ENCODE data around the gene TSPAN13. TPM values are rescaled to one million over a fixed set of nuclear protein-coding genes. Genes with fewer than 3 reads are reported as not detected.

Gene TSPAN13
- total and polyA plus RNA-seq, 2 donors: 10.5 to 51.9 TPM

DNA sequence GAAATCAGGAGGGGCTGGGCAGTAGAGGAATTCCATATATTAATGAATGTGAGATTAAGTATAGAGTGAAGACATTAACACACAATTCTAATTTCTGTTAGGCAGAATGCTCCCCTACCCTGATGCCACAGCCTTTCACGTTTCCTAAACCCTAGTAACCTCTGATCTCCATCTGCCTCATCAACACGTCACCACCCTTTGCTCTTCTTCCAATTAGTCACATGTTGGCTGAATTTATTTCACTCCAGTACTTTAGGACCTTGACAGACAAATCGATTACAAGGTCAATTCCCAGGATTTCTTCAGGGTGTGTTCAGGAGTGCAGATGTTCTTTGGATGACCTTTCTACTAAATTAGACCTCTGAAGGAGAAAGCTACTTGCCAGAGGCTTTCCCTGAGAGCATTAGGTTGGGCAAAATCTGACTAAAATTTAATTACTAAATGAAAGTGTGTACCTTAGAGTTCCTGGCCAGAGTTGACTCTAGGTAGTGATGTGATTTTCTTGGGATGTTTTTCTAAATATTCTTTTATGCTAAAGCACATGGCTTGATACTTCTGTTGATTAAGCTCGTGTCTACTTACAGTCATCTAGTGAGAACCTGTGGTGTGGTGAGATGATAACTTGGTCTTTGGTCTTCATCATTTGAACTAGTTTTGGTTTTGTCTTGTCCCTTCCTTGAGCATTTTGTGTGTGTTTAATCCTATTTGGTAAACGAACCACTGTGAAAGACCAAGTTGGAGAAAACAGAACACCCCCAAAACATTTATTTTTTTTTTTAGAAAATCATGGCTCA lies 38.5 kb downstream of the TSPAN13 start:
- 96% methylated on average over 5 of the region's 5 CpGs for WGBS
- Histone ChIP-seq H3K36me3 (ENCODE audit: control insufficient read depth in 2 of 2, insufficient read depth in 2 of 2, low read length in 1 of 2) (no peaks in the 10 kb centered on the region), H3K4me1 (ENCODE audit: control insufficient read depth in 2 of 2, insufficient read depth in 2 of 2, low read length in 2 of 2) (no peaks in the 10 kb centered on the region), H3K9me3 (ENCODE audit: control insufficient read depth in 2 of 2, insufficient read depth in 1 of 2, low read length in 1 of 2) (no peaks in the 10 kb centered on the region), H3K4me3 (ENCODE audit: low read length in 2 of 2) (no peak overlapping the region), H3K27ac (ENCODE audit: low read depth in 1 of 2, low read length in 1 of 2) (no peak overlapping the region), H3K27me3 (ENCODE audit: control insufficient read depth in 2 of 2, insufficient read depth in 1 of 2, low read length in 1 of 2) (no peaks in the 10 kb centered on the region)
- no peak for DNase-seq (ENCODE audit: low read depth in 6 of 9, low spot score in 9 of 9)

DNA sequence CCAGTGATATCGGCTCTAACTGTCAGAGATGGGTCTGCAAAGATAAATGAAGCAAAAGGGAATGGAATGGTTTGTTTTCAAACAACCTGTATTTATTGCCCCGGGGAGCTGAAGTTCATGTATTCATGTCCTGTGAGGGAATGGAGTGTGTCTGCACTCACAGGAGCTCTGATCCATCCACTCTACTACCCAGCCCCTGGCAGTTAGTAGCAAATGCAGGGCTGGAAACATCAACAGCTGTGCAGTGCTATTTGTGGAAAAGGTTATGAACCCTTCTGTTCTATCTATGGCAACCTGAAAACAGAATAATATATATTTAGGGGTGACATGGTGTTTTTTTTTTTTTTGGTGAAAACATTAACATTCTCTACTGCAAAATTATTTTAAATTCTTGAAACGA lies 41.4 kb downstream of the TSPAN13 start:
- 93% methylated on average over 3 of the region's 3 CpGs for WGBS
- Histone ChIP-seq H3K27ac (ENCODE audit: low read depth in 1 of 2, low read length in 1 of 2) (no peak overlapping the region), H3K4me3 (ENCODE audit: low read length in 2 of 2) (no peak overlapping the region), H3K9me3 (ENCODE audit: control insufficient read depth in 2 of 2, insufficient read depth in 1 of 2, low read length in 1 of 2) (no peaks in the 10 kb centered on the region), H3K36me3 (ENCODE audit: control insufficient read depth in 2 of 2, insufficient read depth in 2 of 2, low read length in 1 of 2) (no peaks in the 10 kb centered on the region), H3K4me1 (ENCODE audit: control insufficient read depth in 2 of 2, insufficient read depth in 2 of 2, low read length in 2 of 2) (no peaks in the 10 kb centered on the region), H3K27me3 (ENCODE audit: control insufficient read depth in 2 of 2, insufficient read depth in 1 of 2, low read length in 1 of 2) (no peaks in the 10 kb centered on the region)
- DNase-seq (ENCODE audit: low read depth in 6 of 9, low spot score in 9 of 9): no peak

DNA sequence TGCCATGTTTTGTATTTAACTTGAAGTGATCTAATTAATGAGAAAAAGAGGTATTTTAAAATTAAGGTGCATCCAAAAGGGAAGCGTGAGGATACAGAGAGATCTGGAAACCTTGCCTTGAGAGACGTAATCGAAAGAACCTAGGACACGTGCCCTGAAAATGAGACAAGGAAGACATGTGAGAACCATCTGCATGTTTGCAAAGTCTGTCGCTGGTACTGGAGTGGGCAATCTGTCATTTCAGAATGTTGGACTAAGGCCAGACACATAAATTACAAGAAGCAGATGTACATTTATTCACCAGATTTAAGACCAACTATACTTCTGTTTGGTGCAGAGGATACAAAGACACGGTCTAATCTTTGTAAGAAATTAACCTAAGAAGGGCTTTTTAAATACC lies 42.1 kb downstream of the TSPAN13 start:
- H3K4me3 ChIP-seq (ENCODE audit: low read length in 2 of 2): no peak overlapping the region
- H3K27me3 ChIP-seq (ENCODE audit: control insufficient read depth in 2 of 2, insufficient read depth in 1 of 2, low read length in 1 of 2): no peaks in the 10 kb centered on the region
- H3K9me3 ChIP-seq (ENCODE audit: control insufficient read depth in 2 of 2, insufficient read depth in 1 of 2, low read length in 1 of 2): no peaks in the 10 kb centered on the region
- DNase-seq (ENCODE audit: low read depth in 6 of 9, low spot score in 9 of 9): no peak
- WGBS: 40% methylated on average over 6 of the region's 6 CpGs
- H3K36me3 ChIP-seq (ENCODE audit: control insufficient read depth in 2 of 2, insufficient read depth in 2 of 2, low read length in 1 of 2): no peaks in the 10 kb centered on the region
- H3K4me1 ChIP-seq (ENCODE audit: control insufficient read depth in 2 of 2, insufficient read depth in 2 of 2, low read length in 2 of 2): no peaks in the 10 kb centered on the region
- no peak overlapping the region for H3K27ac ChIP-seq (ENCODE audit: low read depth in 1 of 2, low read length in 1 of 2)

DNA sequence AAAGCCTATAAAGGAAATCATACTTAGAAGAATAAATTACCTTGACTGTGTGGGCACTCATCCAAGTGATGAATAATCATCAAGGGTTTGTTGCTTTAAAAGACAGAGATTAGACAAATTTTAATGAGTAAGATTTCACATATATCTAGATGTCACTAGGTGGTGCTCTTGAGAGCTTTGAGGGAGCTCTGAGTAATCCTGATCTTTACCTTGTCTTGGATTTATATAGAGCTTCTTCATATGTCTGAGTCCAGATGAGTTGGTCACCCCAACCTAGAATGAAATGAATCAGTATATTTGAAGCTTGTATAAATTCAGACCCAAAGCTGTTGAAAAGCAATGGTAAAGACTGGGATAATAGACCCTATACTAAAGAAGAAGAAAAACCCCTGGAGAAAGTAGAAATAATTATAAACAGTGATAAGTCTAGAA lies 47.6 kb downstream of the TSPAN13 start:
- Histone ChIP-seq H3K9me3 (ENCODE audit: control insufficient read depth in 2 of 2, insufficient read depth in 1 of 2, low read length in 1 of 2) (no peaks in the 10 kb centered on the region), H3K36me3 (ENCODE audit: control insufficient read depth in 2 of 2, insufficient read depth in 2 of 2, low read length in 1 of 2) (no peaks in the 10 kb centered on the region), H3K4me3 (ENCODE audit: low read length in 2 of 2) (no peak overlapping the region), H3K27me3 (ENCODE audit: control insufficient read depth in 2 of 2, insufficient read depth in 1 of 2, low read length in 1 of 2) (no peaks in the 10 kb centered on the region), H3K4me1 (ENCODE audit: control insufficient read depth in 2 of 2, insufficient read depth in 2 of 2, low read length in 2 of 2) (no peaks in the 10 kb centered on the region), H3K27ac (ENCODE audit: low read depth in 1 of 2, low read length in 1 of 2) (no peak overlapping the region)
- DNase-seq (ENCODE audit: low read depth in 6 of 9, low spot score in 9 of 9): peak in 7 of 9 donors; percentile 3 to 51 (median 9)

DNA sequence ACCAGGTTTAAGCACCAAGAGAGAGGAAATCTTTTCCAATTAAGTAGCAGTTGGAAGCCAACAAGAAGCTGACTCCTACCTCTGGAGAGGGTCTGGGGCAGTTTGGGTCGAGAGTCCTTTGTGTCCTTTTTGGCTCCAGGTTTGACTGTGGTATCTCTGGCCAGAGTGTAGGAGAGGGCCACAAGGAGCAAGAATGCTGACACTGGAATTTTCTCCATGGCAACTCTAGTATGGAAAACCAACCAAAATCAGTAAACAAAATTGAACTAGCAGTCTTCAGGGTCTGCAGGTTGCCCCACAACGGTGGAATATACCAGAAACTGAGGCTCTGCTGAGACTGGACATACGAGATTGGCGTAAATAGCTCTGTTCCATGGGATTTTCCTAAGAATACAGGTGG lies 48.0 kb downstream of the TSPAN13 start:
- no peak overlapping the region for H3K27ac ChIP-seq (ENCODE audit: low read depth in 1 of 2, low read length in 1 of 2)
- H3K4me3 ChIP-seq (ENCODE audit: low read length in 2 of 2): no peak overlapping the region
- WGBS: 96% methylated on average over 4 of the region's 4 CpGs
- no peaks in the 10 kb centered on the region for H3K36me3 ChIP-seq (ENCODE audit: control insufficient read depth in 2 of 2, insufficient read depth in 2 of 2, low read length in 1 of 2)
- H3K9me3 ChIP-seq (ENCODE audit: control insufficient read depth in 2 of 2, insufficient read depth in 1 of 2, low read length in 1 of 2): no peaks in the 10 kb centered on the region
- DNase-seq (ENCODE audit: low read depth in 6 of 9, low spot score in 9 of 9): no peak
- no peaks in the 10 kb centered on the region for H3K4me1 ChIP-seq (ENCODE audit: control insufficient read depth in 2 of 2, insufficient read depth in 2 of 2, low read length in 2 of 2)
- H3K27me3 ChIP-seq (ENCODE audit: control insufficient read depth in 2 of 2, insufficient read depth in 1 of 2, low read length in 1 of 2): no peaks in the 10 kb centered on the region

DNA sequence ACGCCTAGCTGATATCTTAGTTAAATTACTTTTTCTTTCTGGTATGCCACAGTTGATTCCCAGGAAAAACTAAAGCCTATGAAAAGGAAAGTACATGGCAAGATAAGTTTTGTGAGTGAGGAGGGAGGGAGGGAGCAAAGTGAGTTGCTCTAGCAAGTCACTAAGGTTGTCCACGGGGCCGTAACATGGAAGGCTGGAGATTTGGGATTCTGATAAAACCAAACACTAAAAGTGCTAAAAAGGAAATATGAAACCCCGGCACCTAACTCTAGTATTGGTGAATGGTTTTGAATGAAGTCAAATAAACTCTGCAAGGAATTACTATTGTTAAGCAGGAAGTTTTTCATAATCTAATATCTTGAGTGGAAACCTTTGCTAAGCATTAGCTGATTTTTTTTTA lies 49.6 kb downstream of the TSPAN13 start:
- Histone ChIP-seq H3K36me3 (ENCODE audit: control insufficient read depth in 2 of 2, insufficient read depth in 2 of 2, low read length in 1 of 2) (no peaks in the 10 kb centered on the region), H3K27me3 (ENCODE audit: control insufficient read depth in 2 of 2, insufficient read depth in 1 of 2, low read length in 1 of 2) (no peaks in the 10 kb centered on the region), H3K27ac (ENCODE audit: low read depth in 1 of 2, low read length in 1 of 2) (no peak overlapping the region), H3K9me3 (ENCODE audit: control insufficient read depth in 2 of 2, insufficient read depth in 1 of 2, low read length in 1 of 2) (no peaks in the 10 kb centered on the region), H3K4me1 (ENCODE audit: control insufficient read depth in 2 of 2, insufficient read depth in 2 of 2, low read length in 2 of 2) (no peaks in the 10 kb centered on the region), H3K4me3 (ENCODE audit: low read length in 2 of 2) (no peak overlapping the region)
- WGBS: 98% methylated on average over 4 of the region's 4 CpGs
- DNase-seq (ENCODE audit: low read depth in 6 of 9, low spot score in 9 of 9): no peak

DNA sequence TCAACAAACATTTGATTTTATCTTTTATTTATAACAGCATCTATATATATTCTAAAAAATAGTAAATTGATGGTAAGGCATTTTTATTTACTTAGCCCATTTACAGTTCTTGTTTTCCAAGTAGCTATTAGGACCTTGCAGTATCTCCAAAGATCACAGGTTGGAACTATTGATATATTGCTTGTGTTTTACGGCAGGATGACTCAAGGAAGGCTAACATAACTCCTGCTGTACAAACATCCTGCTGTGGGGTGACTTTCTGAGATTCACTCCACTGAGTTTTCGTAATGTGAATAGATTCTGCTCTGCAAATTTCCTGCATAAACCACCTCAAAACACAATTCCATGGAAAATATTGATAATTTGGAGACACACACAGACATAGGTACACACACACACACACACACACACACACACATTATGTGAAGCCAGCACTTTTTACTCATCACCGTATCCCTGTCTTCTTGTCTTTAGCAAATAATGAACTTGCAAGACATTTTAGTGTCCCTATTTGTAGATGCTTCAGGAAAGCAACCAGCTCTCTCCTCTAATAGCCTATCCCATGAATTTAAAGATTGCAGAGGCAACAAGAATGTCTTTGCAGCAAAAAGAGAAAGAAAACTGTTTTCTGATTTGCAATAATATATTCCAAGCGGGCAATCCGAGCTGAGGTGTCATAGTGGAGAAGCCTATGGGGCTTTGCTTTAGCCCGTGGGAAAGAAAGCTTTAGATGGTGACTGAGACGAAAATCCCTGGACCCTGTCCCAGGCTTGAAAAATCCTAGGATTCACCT lies 50.5 kb downstream of the TSPAN13 start:
- Histone ChIP-seq H3K27me3 (ENCODE audit: control insufficient read depth in 2 of 2, insufficient read depth in 1 of 2, low read length in 1 of 2) (no peaks in the 10 kb centered on the region), H3K9me3 (ENCODE audit: control insufficient read depth in 2 of 2, insufficient read depth in 1 of 2, low read length in 1 of 2) (no peaks in the 10 kb centered on the region), H3K36me3 (ENCODE audit: control insufficient read depth in 2 of 2, insufficient read depth in 2 of 2, low read length in 1 of 2) (no peaks in the 10 kb centered on the region), H3K27ac (ENCODE audit: low read depth in 1 of 2, low read length in 1 of 2) (no peak overlapping the region), H3K4me3 (ENCODE audit: low read length in 2 of 2) (no peak overlapping the region), H3K4me1 (ENCODE audit: control insufficient read depth in 2 of 2, insufficient read depth in 2 of 2, low read length in 2 of 2) (no peaks in the 10 kb centered on the region)
- DNase-seq (ENCODE audit: low read depth in 6 of 9, low spot score in 9 of 9): no peak
- 96% methylated on average over 7 of the region's 7 CpGs for WGBS

DNA sequence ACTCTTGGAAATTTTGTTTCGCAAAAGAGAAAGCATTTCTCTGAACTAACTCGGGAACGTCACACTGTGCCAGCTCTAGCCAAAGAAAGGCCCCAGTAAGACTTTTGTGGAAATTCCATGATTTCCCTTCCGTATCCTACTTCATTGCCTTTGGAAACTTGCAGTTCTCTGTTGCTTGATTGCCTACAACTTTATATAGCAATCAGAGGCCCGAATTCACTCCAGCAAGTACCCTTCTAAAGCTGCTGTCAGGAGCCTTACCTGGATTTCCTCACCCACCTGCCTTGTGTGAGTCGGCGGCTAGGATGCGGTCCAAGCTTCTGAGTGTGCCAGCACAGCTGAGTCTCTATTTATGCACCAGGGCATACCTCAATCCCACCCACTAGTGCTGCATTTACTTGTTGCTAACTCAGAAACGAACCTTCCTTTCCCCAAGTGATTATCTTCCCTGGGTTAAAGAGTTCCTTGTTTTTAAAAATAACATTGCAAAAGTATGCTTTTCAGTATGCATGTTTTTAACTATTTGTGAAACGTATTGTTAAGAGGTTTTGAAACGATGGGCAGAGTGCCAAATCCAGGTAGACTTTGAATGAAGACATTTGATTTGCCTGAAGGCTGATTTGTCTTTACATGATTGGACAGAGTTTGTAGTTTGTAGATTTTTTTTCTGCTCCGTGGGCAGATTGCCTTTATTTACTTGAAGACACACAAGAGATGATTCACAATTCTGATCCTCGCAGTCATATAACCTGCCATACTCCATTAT lies 51.3 kb downstream of the TSPAN13 start, which contains the start of gene AGR2:
AGR2 (minus strand) TSS at position 326 of the 766 bp plus-strand sequence. CDS start 3,203 bp downstream, outside the sequence.
- Histone ChIP-seq H3K36me3 (ENCODE audit: control insufficient read depth in 2 of 2, insufficient read depth in 2 of 2, low read length in 1 of 2) (no peaks in the 10 kb centered on the region), H3K4me1 (ENCODE audit: control insufficient read depth in 2 of 2, insufficient read depth in 2 of 2, low read length in 2 of 2) (no peaks in the 10 kb centered on the region), H3K27me3 (ENCODE audit: control insufficient read depth in 2 of 2, insufficient read depth in 1 of 2, low read length in 1 of 2) (no peaks in the 10 kb centered on the region), H3K4me3 (ENCODE audit: low read length in 2 of 2) (no peak within 1 kb of the TSS), H3K27ac (ENCODE audit: low read depth in 1 of 2, low read length in 1 of 2) (no peak within 1 kb of the TSS), H3K9me3 (ENCODE audit: control insufficient read depth in 2 of 2, insufficient read depth in 1 of 2, low read length in 1 of 2) (no peaks in the 10 kb centered on the region)
- whole genome bisulfite sequencing: 94% methylated on average over 13 of the region's 13 CpGs
- DNase-seq (ENCODE audit: low read depth in 6 of 9, low spot score in 9 of 9): no peak

DNA sequence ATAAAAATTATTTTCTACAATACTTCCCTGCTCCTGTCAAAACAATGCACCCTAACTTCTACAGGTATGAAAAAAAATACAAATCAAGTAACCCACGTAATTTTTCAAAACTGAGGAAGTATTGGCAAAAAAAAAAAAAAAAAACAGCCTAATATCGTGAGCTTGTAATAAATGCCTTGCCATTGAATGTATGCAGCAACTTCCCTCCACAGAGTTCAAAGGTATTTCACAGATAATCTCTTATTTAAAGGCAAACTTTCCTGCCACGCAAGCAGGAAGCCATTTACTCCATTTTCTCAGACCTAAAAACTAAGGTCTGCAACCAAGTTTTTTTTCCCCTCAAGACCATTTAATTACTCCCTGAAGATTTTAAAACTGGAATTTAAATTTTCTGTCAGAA lies 51.9 kb downstream of the TSPAN13 start:
- no peak overlapping the region for H3K27ac ChIP-seq (ENCODE audit: low read depth in 1 of 2, low read length in 1 of 2)
- H3K4me3 ChIP-seq (ENCODE audit: low read length in 2 of 2): no peak overlapping the region
- WGBS: 89% methylated on average over 3 of the region's 3 CpGs
- DNase-seq (ENCODE audit: low read depth in 6 of 9, low spot score in 9 of 9): no peak
- no peaks in the 10 kb centered on the region for H3K36me3 ChIP-seq (ENCODE audit: control insufficient read depth in 2 of 2, insufficient read depth in 2 of 2, low read length in 1 of 2)
- no peaks in the 10 kb centered on the region for H3K9me3 ChIP-seq (ENCODE audit: control insufficient read depth in 2 of 2, insufficient read depth in 1 of 2, low read length in 1 of 2)
- no peaks in the 10 kb centered on the region for H3K4me1 ChIP-seq (ENCODE audit: control insufficient read depth in 2 of 2, insufficient read depth in 2 of 2, low read length in 2 of 2)
- no peaks in the 10 kb centered on the region for H3K27me3 ChIP-seq (ENCODE audit: control insufficient read depth in 2 of 2, insufficient read depth in 1 of 2, low read length in 1 of 2)

Measured in thymus (tissue), 11 donors.